BE2C (cell line): ENCODE data around the gene APLP2.

ENCODE experiments used
- DNase-seq: peaks from one replicate; pipeline ENCODE4 v3.0.0-alpha.2; 2020
- H3K27me3 ChIP-seq: fragments of 250-450 bp; sonication (Bioruptor Pico); 2 replicates; pipeline ENCODE4 v1.5.1; 2020; ENCODE audit warnings: mild to moderate bottlenecking
- H3K36me3 ChIP-seq: fragments of 250-450 bp; sonication (Bioruptor Pico); 2 replicates; pipeline ENCODE4 v1.5.1; 2020; ENCODE audit warnings: mild to moderate bottlenecking
- H3K4me1 ChIP-seq: fragments of 250-450 bp; sonication (Bioruptor Pico); 2 replicates; pipeline ENCODE4 v1.5.1; 2020
- H3K4me3 ChIP-seq: 2 replicates; pipeline ENCODE4 v1.5.1; 2011; ENCODE audit warnings: low read depth, low read length
- H3K9me3 ChIP-seq: fragments of 250-450 bp; sonication (Bioruptor Pico); 2 replicates; pipeline ENCODE4 v1.5.1; 2020
- CTCF ChIP-seq: IDR thresholded peaks from 2 replicates; pipeline ENCODE4 v1.5.1; 2012; ENCODE audit warnings: mild to moderate bottlenecking, low read depth, low read length

The APLP2 gene

GRCh38 chr11:130123414-130124040, 53.8 kb downstream of the APLP2 start:
- Histone ChIP-seq H3K27me3 (no peaks in the 10 kb centered on the region), H3K36me3 (peaks cover 42% of the 10 kb centered on the region), H3K4me1 (0 out of 2 replicates have a peak, but pooled peaks cover 4% of the 10 kb centered on the region), H3K4me3 (no peak overlapping the region), H3K9me3 (no peaks in the 10 kb centered on the region)
- no peak for TF ChIP-seq CTCF
- DNase-seq: no peak

GRCh38 chr11:130124096-130124495, 54.4 kb downstream of the APLP2 start:
- no peak for DNase-seq
- H3K36me3 ChIP-seq: peaks cover 42% of the 10 kb centered on the region
- H3K9me3 ChIP-seq: no peaks in the 10 kb centered on the region
- H3K4me3 ChIP-seq: no peak overlapping the region
- H3K4me1 ChIP-seq: 0 out of 2 replicates have a peak, but pooled peaks cover 4% of the 10 kb centered on the region
- no peak for TF ChIP-seq CTCF
- no peaks in the 10 kb centered on the region for H3K27me3 ChIP-seq

GRCh38 chr11:130125638-130126037, 55.9 kb downstream of the APLP2 start:
- DNase-seq: no peak
- no peak for TF ChIP-seq CTCF
- peaks cover 49% of the 10 kb centered on the region for H3K36me3 ChIP-seq
- no peaks in the 10 kb centered on the region for H3K27me3 ChIP-seq
- H3K4me3 ChIP-seq: no peak overlapping the region
- H3K9me3 ChIP-seq: no peaks in the 10 kb centered on the region
- H3K4me1 ChIP-seq: 0 out of 2 replicates have a peak, but pooled peaks cover 4% of the 10 kb centered on the region

- Histone ChIP-seq H3K36me3 (peaks cover 53% of the 10 kb centered on the region), H3K9me3 (no peaks in the 10 kb centered on the region), H3K4me1 (0 out of 2 replicates have a peak, but pooled peaks cover 4% of the 10 kb centered on the region), H3K4me3 (no peak overlapping the region), H3K27me3 (no peaks in the 10 kb centered on the region)
- no peak for TF ChIP-seq CTCF
- no peak for DNase-seq
These were observed 56.8 kb downstream of the APLP2 start for GRCh38 chr11:130126516-130126915.

GRCh38 chr11:130127509-130127908, 57.8 kb downstream of the APLP2 start:
- no peak for DNase-seq
- 0 out of 2 replicates have a peak, but pooled peaks cover 4% of the 10 kb centered on the region for H3K4me1 ChIP-seq
- peaks cover 48% of the 10 kb centered on the region for H3K36me3 ChIP-seq
- H3K4me3 ChIP-seq: no peak overlapping the region
- H3K27me3 ChIP-seq: no peaks in the 10 kb centered on the region
- TF ChIP-seq CTCF: no peak
- no peaks in the 10 kb centered on the region for H3K9me3 ChIP-seq

- DNase-seq: no peak
- Histone ChIP-seq H3K4me3 (no peak overlapping the region), H3K27me3 (no peaks in the 10 kb centered on the region), H3K36me3 (peaks cover 42% of the 10 kb centered on the region), H3K9me3 (no peaks in the 10 kb centered on the region), H3K4me1 (0 out of 2 replicates have a peak, but pooled peaks cover 4% of the 10 kb centered on the region)
- no peak for TF ChIP-seq CTCF
These were observed 58.9 kb downstream of the APLP2 start for GRCh38 chr11:130128626-130129025.
